HG02610 (cell line): ENCODE measurements around the gene CSAG1.
"Not testable (repeated sequence)": the region's sequence is repeated elsewhere in the genome, so short reads cannot be mapped to it uniquely, and the experiment has no call there.

Experiments
- ATAC-seq: cut with Tn5 transposase; IDR thresholded peaks from one replicate; pipeline ENCODE4 v1.9.1; 2021; ENCODE audit warnings: mild to moderate bottlenecking, moderate library complexity; ENCODE audit not compliant: unreplicated experiment

The CSAG1 gene

DNA sequence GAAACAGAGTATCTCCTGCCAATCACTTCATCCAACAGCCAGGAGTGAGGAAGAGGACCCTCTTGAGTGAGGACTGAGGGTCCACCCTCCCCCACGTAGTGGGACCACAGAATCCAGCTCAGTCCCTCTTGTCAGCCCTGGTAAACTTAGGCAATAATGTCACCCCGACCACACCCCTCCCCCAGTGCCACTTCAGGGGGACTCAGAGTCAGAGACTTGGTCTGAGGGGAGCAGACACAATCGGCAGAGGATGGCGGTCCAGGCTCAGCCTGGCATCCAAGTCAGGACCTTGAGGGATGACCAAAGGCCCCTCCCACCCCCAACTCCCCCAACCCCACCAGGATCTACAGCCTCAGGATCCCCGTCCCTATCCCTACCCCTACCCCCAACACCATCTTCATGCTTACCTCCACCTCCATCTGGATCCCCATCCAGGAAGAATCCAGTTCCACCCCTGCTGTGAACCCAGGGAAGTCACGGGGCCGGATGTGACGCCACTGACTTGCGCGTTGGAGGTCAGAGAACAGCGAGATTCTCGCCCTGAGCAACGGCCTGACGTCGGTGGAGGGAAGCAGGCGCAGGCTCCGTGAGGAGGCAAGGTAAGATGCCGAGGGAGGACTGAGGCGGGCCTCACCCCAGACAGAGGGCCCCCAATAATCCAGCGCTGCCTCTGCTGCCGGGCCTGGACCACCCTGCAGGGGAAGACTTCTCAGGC, at the start of gene CSAG1, which contains the start of gene MAGEA12:
CSAG1 (minus strand) TSS at position 461 of the 715 bp plus-strand sequence. CDS start 1,261 bp downstream, outside the sequence.
MAGEA12 (plus strand) TSS at position 497 of the 715 bp plus-strand sequence. CDS start 2,405 bp downstream, outside the sequence.
- ATAC-seq = no peak

DNA sequence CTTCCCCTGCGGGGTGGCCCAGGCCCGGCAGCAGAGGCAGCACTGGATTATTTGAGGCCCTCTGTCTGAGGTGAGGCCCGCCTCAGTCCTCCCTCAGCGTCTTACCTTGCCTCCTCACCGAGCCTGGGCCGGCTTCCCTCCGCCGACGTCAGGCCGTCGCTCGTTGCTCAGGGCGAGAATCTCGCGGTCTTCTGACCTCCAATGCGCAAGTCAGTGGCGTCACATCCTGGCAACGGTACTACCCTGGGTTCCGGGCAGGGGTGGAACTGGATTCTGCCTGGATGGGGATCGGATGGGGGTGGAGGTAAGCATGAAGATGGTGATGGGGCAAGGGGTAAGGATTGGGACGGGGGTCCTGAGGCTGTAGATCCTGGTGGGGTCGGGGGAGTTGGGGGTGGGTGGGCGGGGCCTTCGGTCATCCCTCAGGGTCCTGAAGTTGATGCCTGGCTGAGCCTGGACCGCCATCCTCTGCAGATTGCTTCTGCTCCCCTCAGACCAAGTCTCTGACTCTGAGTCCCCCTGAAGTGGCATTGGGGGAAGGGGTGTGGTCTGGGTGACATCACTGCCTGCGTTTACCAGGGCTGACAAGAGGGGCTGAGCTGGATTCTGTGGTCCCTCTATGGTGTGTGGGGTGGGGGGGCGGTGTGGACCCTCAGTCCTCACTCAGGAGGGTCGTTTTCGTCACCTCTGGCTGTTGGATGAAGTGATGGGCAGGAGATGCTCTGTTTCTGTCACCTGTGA, 36.2 kb upstream of the CSAG1 start, which contains the start of gene MAGEA6:
MAGEA6 (minus strand) TSS at position 141 of the 741 bp plus-strand sequence. CDS start 2,039 bp downstream, outside the sequence.
- not testable (repeated sequence) for ATAC-seq

DNA sequence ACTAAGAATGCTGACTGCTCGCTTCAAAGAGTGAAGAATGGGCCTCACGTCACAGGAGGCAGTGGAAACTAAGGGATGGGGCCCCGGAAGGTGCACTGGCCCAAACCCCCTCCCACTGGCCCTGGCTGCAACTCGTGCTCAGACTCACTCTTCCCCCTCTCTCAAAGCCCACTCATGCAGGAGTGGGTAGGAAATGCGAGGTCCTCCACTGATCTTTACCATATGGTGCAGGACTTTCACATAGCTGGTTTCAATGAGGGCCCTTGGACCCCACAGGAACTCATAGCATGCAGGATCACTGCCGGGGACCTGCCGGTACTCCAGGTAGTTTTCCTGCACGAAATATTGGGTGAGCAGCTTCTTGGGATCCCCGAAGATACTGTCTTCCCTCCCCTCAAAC, 33.0 kb upstream of the CSAG1 start:
- ATAC-seq = not testable (repeated sequence)

DNA sequence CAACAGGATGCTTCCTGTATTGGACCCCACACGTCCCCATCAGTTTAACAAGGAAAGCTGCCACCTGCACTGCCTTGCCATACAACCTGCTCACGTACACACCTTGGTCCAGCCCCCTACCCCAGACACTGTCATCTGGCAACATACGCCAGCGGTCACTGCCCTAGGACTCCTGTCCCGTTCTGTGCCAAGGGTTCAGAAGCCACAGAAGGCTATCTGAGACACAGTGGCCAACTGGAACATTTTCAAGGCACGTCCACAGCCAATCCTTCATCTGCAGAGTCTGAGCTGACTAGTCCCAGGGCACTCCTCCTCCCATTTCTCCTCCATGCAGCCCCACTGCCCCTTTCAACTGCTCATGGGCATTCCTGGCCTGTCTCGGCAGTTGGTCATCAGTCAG, 28.1 kb upstream of the CSAG1 start:
- ATAC-seq = not testable (repeated sequence)

- not testable (repeated sequence) for ATAC-seq
These were observed 26.0 kb upstream of the CSAG1 start for GRCh38 chrX:152759544-152759943.

DNA sequence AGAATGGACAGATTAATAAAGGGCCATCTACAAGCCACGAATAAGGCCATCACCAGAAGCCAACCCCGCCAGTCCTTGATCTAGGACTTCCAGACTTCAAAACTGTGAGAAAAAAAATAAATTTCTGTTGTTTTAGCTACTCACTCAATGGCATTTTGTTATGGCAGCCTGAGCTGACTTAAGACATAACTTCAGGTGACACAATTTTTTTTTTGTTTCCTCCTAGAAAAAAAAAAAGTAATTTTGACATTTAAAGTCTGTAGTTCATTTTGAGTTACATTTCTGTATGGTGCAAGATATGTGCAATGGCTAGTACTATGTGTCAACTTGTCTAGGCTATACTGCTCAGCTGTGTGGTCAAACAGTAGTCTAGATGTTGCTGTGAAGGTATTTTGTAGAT, 25.4 kb upstream of the CSAG1 start, which contains the start of gene CSAG3:
CSAG3 (plus strand) TSS at position 301 of the 400 bp plus-strand sequence.
- ATAC-seq = not testable (repeated sequence)

DNA sequence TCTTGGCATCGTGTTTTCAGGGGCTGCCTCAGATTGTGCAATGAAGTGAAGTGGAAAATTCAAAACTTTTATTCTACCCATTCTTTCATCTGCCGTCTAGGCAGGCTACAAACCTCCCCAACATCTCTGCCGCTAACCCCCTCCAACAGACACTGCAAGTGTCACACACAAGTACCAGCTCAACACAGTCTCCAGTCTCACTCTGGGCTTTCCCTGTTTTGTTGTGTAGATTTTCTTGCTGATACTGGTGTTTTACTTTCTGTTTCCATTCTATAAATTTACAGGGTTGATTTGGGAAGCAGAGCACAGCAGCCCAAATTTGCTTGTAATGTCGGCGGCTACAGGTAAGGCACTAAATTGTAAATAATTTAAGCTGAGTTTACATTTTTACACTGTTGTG, 21.4 kb upstream of the CSAG1 start:
- ATAC-seq = not testable (repeated sequence)

DNA sequence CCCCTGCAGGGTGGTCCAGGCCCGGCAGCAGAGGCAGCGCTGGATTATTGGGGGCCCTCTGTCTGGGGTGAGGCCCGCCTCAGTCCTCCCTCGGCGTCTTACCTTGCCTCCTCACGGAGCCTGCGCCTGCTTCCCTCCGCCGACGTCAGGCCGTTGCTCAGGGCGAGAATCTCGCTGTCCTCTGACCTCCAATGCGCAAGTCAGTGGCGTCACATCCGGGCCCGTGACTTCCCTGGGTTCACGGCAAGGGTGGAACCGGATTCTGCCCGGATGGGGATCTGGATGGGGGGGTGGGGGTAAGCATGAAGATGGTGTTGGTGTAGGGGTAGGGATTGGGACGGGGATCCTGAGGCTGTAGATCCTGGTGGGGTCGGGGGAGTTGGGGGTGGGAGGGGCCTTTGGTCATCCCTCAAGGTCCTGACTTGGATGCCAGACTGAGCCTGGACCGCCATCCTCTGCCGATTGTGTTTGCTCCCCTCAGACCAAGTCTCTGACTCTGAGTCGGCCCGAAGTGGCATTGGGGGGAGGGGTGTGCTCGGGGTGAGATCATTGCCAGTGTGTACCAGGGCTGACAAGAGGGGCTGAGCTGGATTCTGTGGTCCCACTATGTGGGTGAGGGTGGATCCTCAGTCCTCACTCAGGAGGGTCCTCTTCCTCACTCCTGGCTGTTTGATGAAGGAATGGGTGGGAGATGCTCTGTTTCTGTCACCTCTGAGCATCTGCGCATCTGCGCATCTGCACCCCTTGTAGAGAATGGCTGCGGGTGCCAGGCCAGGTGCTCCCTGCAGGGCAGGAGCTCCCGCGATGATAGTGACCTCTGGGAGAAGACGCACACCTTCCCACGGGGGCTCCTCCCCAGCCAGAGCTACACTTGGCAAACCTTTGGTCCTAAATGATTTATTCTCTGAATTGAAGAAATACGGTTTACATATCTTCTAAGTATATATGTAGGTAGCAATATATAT, 20.4 kb upstream of the CSAG1 start, which contains the start of gene MAGEA2:
MAGEA2 (minus strand) TSS at position 157 of the 965 bp plus-strand sequence. CDS start 2,479 bp downstream, outside the sequence.
- ATAC-seq = not testable (repeated sequence)

GRCh38 chrX:152738560-152738959, 5.0 kb upstream of the CSAG1 start:
- no peak for ATAC-seq

DNA sequence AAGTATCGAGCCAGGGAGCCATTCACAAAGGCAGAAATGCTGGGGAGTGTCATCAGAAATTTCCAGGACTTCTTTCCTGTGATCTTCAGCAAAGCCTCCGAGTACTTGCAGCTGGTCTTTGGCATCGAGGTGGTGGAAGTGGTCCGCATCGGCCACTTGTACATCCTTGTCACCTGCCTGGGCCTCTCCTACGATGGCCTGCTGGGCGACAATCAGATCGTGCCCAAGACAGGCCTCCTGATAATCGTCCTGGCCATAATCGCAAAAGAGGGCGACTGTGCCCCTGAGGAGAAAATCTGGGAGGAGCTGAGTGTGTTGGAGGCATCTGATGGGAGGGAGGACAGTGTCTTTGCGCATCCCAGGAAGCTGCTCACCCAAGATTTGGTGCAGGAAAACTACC, 3.0 kb upstream of the CSAG1 start:
- ATAC-seq = not testable (repeated sequence)

DNA sequence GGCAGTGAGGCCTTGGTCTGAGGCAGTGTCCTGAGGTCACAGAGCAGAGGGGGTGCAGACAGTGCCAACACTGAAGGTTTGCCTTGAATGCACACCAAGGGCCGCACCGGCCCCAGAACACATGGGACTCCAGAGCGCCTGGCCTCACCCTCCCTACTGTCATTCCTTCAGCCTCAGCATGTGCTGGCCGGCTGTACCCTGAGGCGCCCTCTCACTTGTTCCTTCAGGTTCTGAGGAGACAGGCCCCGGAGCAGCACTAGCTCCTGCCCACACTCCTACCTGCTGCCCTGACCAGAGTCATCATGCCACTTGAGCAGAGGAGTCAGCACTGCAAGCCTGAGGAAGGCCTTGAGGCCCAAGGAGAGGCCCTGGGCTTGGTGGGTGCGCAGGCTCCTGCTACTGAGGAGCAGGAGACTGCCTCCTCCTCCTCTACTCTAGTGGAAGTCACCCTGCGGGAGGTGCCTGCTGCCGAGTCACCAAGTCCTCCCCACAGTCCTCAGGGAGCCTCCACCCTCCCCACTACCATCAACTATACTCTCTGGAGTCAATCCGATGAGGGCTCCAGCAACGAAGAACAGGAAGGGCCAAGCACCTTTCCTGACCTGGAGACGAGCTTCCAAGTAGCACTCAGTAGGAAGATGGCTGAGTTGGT, 2.5 kb upstream of the CSAG1 start:
- no peak for ATAC-seq

GRCh38 chrX:152735101-152735500, 1.6 kb upstream of the CSAG1 start:
- ATAC-seq = no peak

DNA sequence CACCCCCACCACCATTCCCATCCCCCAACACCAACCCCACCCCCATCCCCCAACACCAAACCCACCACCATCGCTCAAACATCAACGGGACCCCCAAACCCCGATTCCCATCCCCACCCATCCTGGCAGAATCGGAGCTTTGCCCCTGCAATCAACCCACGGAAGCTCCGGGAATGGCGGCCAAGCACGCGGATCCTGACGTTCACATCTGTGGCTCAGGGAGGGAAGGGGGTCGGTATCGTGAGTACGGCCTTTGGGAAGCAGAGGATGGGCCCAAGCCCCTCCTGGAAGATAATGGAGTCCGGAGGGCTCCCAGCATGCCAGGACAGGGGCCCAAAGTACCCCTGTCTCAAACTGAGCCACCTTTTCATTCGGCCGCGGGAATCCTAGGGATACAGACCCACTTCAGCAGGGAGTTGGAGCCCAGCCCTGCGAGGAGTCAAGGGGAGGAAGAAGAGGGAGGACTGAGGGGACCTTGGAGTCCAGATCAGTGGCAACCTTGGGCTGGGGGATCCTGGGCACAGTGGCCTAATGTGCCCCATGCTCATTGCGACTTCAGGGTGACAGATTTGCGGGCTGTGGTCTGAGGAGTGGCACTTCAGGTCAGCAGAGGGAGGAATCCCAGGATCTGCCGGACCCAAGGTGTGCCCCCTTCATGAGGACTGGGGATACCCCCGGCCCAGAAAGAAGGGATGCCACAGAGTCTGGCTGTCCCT, 780 bp upstream of the CSAG1 start:
- ATAC-seq = not testable (repeated sequence)

DNA sequence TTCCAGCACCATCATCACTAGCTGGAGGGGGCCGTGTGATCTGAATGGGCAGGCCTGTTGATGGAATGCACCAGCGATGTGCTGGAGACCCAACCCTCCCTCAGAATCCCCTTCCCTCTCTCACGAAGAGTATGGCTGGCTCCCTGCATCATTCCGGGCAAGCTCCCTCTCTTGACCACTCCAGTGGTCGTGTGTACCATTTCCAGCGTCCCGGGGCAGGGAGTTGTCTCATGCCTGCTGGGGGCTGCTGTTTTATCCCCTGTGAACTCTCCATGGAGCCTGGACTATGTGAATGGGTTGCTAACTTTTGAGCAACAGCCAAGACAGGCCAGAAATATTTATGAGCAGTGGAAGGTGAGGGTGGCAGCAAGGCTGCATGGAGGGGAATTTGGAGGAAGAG, 8.1 kb downstream of the CSAG1 start:
- ATAC-seq = no peak

GRCh38 chrX:152713815-152714787, 19.4 kb downstream of the CSAG1 start, which contains the start of gene MAGEA2B:
TSS of gene MAGEA2B (plus strand) at chrX:152714628. CDS start at chrX:152717107, 2,479 bp downstream.
- not testable (repeated sequence) for ATAC-seq

GRCh38 chrX:152713195-152713594, 20.3 kb downstream of the CSAG1 start:
- not testable (repeated sequence) for ATAC-seq

DNA sequence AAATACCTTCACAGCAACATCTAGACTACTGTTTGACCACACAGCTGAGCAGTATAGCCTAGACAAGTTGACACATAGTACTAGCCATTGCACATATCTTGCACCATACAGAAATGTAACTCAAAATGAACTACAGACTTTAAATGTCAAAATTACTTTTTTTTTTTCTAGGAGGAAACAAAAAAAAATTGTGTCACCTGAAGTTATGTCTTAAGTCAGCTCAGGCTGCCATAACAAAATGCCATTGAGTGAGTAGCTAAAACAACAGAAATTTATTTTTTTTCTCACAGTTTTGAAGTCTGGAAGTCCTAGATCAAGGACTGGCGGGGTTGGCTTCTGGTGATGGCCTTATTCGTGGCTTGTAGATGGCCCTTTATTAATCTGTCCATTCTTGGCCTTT, 24.3 kb downstream of the CSAG1 start, which contains the start of gene CSAG2:
CSAG2 (minus strand) TSS at position 101 of the 400 bp plus-strand sequence. CDS start 161 bp downstream, outside the sequence.
- not testable (repeated sequence) for ATAC-seq

GRCh38 chrX:152706500-152706899, 27.0 kb downstream of the CSAG1 start:
- ATAC-seq = not testable (repeated sequence)
